CD8-positive, alpha-beta memory T cell (primary cell): ENCODE results near the gene SNX5. TPM values are rescaled to one million over a fixed set of nuclear protein-coding genes. Genes with fewer than 3 reads are reported as not detected.
A peak's percentile ranks its signal among the peaks of the same experiment; 100 is the strongest.

Experiments
- CTCF ChIA-PET: fragments of 350-600 bp; sonication (Branson Sonifier 250); formaldehyde crosslinking; loops from one replicate; lab custom pipeline; 2021; ENCODE audit warnings: antibody characterized with exemption; lab: Charles Lee
- POLR2A ChIA-PET: fragments of 350-600 bp; sonication (Branson Sonifier 250); formaldehyde crosslinking; loops from one replicate; lab custom pipeline; 2021; ENCODE audit warnings: antibody characterized with exemption; lab: Charles Lee
- DNase-seq, 5 donors: peaks; one replicate each; pipeline versions ENCODE4 v3.0.0 to v3.0.0-alpha.2; 2020 to 2022; ENCODE audit warnings: mixed read lengths in 1 of 5
- H3K27ac ChIP-seq: one replicate; pipeline ENCODE4 v1.7.0; 2013; ENCODE audit warnings: low read depth, mild to moderate bottlenecking, low read length, moderate library complexity
- H3K27me3 ChIP-seq: 2 replicates; pipeline ENCODE4 v1.7.0; 2013; ENCODE audit warnings: low read length, mild to moderate bottlenecking; ENCODE audit not compliant: insufficient read depth, poor library complexity, severe bottlenecking
- H3K36me3 ChIP-seq: 2 replicates; pipeline ENCODE4 v1.7.0; 2013; ENCODE audit warnings: mild to moderate bottlenecking, low read length, moderate library complexity; ENCODE audit not compliant: insufficient read depth
- H3K4me1 ChIP-seq: 2 replicates; pipeline ENCODE4 v1.7.0; 2013; ENCODE audit warnings: mild to moderate bottlenecking, low read length, moderate library complexity; ENCODE audit not compliant: insufficient read depth
- H3K4me3 ChIP-seq: 2 replicates; pipeline ENCODE4 v1.7.0; 2013; ENCODE audit warnings: mild to moderate bottlenecking, low read length
- H3K9me3 ChIP-seq: 2 replicates; pipeline ENCODE4 v1.7.0; 2013; ENCODE audit warnings: mild to moderate bottlenecking, low read length
- H3K27ac Mint-ChIP-seq, 8 donors: one replicate each; pipeline ENCODE4 v1.8.0; 2020 to 2021; ENCODE audit warnings: mixed read lengths in 8 of 8, mild to moderate bottlenecking in 6 of 8, inconsistent platforms in 3 of 8, moderate library complexity in 3 of 8
- H3K27me3 Mint-ChIP-seq, 2 donors: one replicate each; pipeline ENCODE4 v1.8.0; 2020 to 2021; ENCODE audit warnings: mixed read lengths in 2 of 2, mild to moderate bottlenecking in 1 of 2, moderate library complexity in 1 of 2
- H3K36me3 Mint-ChIP-seq, 3 donors: one replicate each; pipeline ENCODE4 v1.8.0; 2020 to 2021; ENCODE audit warnings: mixed read lengths in 3 of 3, inconsistent platforms in 1 of 3, mild to moderate bottlenecking in 1 of 3
- H3K4me1 Mint-ChIP-seq, 3 donors: one replicate each; pipeline ENCODE4 v1.8.0; 2020 to 2021; ENCODE audit warnings: mixed read lengths in 3 of 3, inconsistent platforms in 1 of 3, mild to moderate bottlenecking in 1 of 3
- H3K4me3 Mint-ChIP-seq, 7 donors: one replicate each; pipeline ENCODE4 v1.8.0; 2020 to 2021; ENCODE audit warnings: mixed read lengths in 7 of 7, mild to moderate bottlenecking in 6 of 7, moderate library complexity in 4 of 7, inconsistent platforms in 2 of 7
- H3K9me3 Mint-ChIP-seq, 5 donors: one replicate each; pipeline ENCODE4 v1.8.0; 2020 to 2022; ENCODE audit warnings: mixed read lengths in 5 of 5, mild to moderate bottlenecking in 3 of 5, moderate library complexity in 2 of 5, inconsistent platforms in 1 of 5
- polyA plus RNA-seq: library from polyadenylated mRNA; unstranded; fragments of 300-500 nt; fragmentation: Illumina TruSeq; gene quantifications from one replicate; pipeline ENCODE4 v1.2.3, GENCODE V29; 2021
- total RNA-seq, 2 experiments: library from RNA; stranded (reverse); gene quantifications; one replicate each; pipeline ENCODE4 v1.2.3, GENCODE V29; 2021

The SNX5 gene
- total and polyA plus RNA-seq, 3 experiments from 2014 or later: 89.0 to 191 (median 174) TPM

- no peaks in the 10 kb centered on the region for H3K9me3 ChIP-seq
- peaks cover 65% of the 10 kb centered on the region for H3K4me1 ChIP-seq
- Mint-ChIP-seq H3K4me1 (peaks cover 72 to 83% (median 78%) of the 10 kb centered on the region in 3 donors), H3K36me3 (peaks cover 0 to 35% (median 2%) of the 10 kb centered on the region in 3 donors), H3K27ac (peak overlapping the region; percentile 90 to 98 (median 96)), H3K4me3 (peak overlapping the region; percentile 84 to 97 (median 94)), H3K9me3 (no peaks in the 10 kb centered on the region), H3K27me3 (no peaks in the 10 kb centered on the region)
- ChIA-PET CTCF (interaction anchor here (0.8 to 4.1 kb wide), 12 partner anchors 12 to 463 kb away, joined by 3 to 22 read pairs (median 4); partner anchors contain the start of genes DSTN, KAT14, PET117 and RRBP1), POLR2A (interaction anchor here (0.8 to 2.7 kb wide), 6 partner anchors 12 to 539 kb away, joined by 3 to 17 read pairs (median 4); partner anchors contain the start of genes DSTN, RRBP1 and ZNF133)
- peak overlapping the region; percentile 95 for H3K4me3 ChIP-seq
- H3K27me3 ChIP-seq: no peaks in the 10 kb centered on the region
- H3K36me3 ChIP-seq: no peaks in the 10 kb centered on the region
- peak in 1 of 5 donors; percentile 8 for DNase-seq
- H3K27ac ChIP-seq: peak overlapping the region; percentile 90
These were observed 851 bp downstream of the SNX5 start for GRCh38 chr20:17967521-17968365.

GRCh38 chr20:17966432-17967310, 1.9 kb downstream of the SNX5 start:
- ChIA-PET CTCF (interaction anchor here (0.9 to 4.1 kb wide), 8 partner anchors 11 to 462 kb away, joined by 3 to 22 read pairs (median 9); partner anchors contain the start of genes RRBP1 and ZNF133), POLR2A (interaction anchor here (0.7 to 1.5 kb wide), 4 partner anchors 283 to 461 kb away, joined by 4 to 5 read pairs (median 4); partner anchors contain the start of genes DSTN and ZNF133)
- H3K9me3 Mint-ChIP-seq: no peaks in the 10 kb centered on the region
- peak overlapping the region; percentile 84 to 97 (median 94) for H3K4me3 Mint-ChIP-seq
- peaks cover 0 to 32% (median 2%) of the 10 kb centered on the region in 3 donors for H3K36me3 Mint-ChIP-seq
- no peaks in the 10 kb centered on the region for H3K27me3 ChIP-seq
- no peaks in the 10 kb centered on the region for H3K9me3 ChIP-seq
- H3K27ac Mint-ChIP-seq: peak overlapping the region; percentile 90 to 98 (median 96)
- peak overlapping the region; percentile 95 for H3K4me3 ChIP-seq
- H3K36me3 ChIP-seq: no peaks in the 10 kb centered on the region
- H3K4me1 Mint-ChIP-seq: peaks cover 70 to 82% (median 78%) of the 10 kb centered on the region in 3 donors
- peaks cover 64% of the 10 kb centered on the region for H3K4me1 ChIP-seq
- H3K27me3 Mint-ChIP-seq: no peaks in the 10 kb centered on the region
- DNase-seq: peak in 2 of 5 donors; percentile 35 to 50
- peak overlapping the region; percentile 90 for H3K27ac ChIP-seq

- Mint-ChIP-seq H3K4me1 (peaks cover 71 to 82% (median 76%) of the 10 kb centered on the region in 3 donors), H3K36me3 (peaks cover 0 to 32% (median 2%) of the 10 kb centered on the region in 3 donors), H3K4me3 (peak overlapping the region; percentile 84 to 97 (median 94)), H3K9me3 (no peaks in the 10 kb centered on the region), H3K27me3 (no peaks in the 10 kb centered on the region), H3K27ac (peak overlapping the region; percentile 90 to 98 (median 96))
- Histone ChIP-seq H3K36me3 (no peaks in the 10 kb centered on the region), H3K9me3 (no peaks in the 10 kb centered on the region), H3K27me3 (no peaks in the 10 kb centered on the region), H3K27ac (peak overlapping the region; percentile 90), H3K4me3 (peak overlapping the region; percentile 95), H3K4me1 (peaks cover 59% of the 10 kb centered on the region)
- ChIA-PET CTCF (interaction anchor here (0.7 to 4.1 kb wide), 10 partner anchors 10 to 798 kb away, joined by 3 to 22 read pairs (median 7); partner anchors contain the start of genes DSTN and RRBP1), POLR2A (interaction anchor here (0.6 to 1.0 kb wide), 3 partner anchors 9 to 460 kb away, joined by 4 to 5 read pairs (median 4); no protein-coding TSS in a partner anchor)
- no peak for DNase-seq
These were observed 3.4 kb downstream of the SNX5 start for GRCh38 chr20:17965042-17965697.

- ChIA-PET POLR2A (interaction anchor here (0.6 kb wide), 1 partner anchor 8 kb away, joined by 5 read pairs; no protein-coding TSS in a partner anchor), CTCF (interaction anchor here (1.1 to 4.1 kb wide), 5 partner anchors 10 to 284 kb away, joined by 3 to 22 read pairs (median 11); partner anchors contain the start of gene RRBP1)
- H3K27ac Mint-ChIP-seq: peak overlapping the region; percentile 90 to 98 (median 96)
- no peaks in the 10 kb centered on the region for H3K27me3 Mint-ChIP-seq
- peaks cover 0 to 27% (median 2%) of the 10 kb centered on the region in 3 donors for H3K36me3 Mint-ChIP-seq
- H3K9me3 ChIP-seq: no peaks in the 10 kb centered on the region
- H3K27ac ChIP-seq: peak overlapping the region; percentile 49
- peaks cover 60% of the 10 kb centered on the region for H3K4me1 ChIP-seq
- no peaks in the 10 kb centered on the region for H3K27me3 ChIP-seq
- H3K9me3 Mint-ChIP-seq: no peaks in the 10 kb centered on the region
- no peaks in the 10 kb centered on the region for H3K36me3 ChIP-seq
- DNase-seq: no peak
- H3K4me3 Mint-ChIP-seq: peak overlapping the region; percentile 84 to 97 (median 94)
- H3K4me3 ChIP-seq: peak overlapping the region; percentile 95
- peaks cover 71 to 82% (median 76%) of the 10 kb centered on the region in 3 donors for H3K4me1 Mint-ChIP-seq
These were observed 4.0 kb downstream of the SNX5 start for GRCh38 chr20:17964632-17965031.

- Histone ChIP-seq H3K27ac (no peak overlapping the region), H3K4me3 (peak overlapping the region; percentile 95), H3K4me1 (peaks cover 65% of the 10 kb centered on the region), H3K27me3 (no peaks in the 10 kb centered on the region), H3K36me3 (no peaks in the 10 kb centered on the region), H3K9me3 (no peaks in the 10 kb centered on the region)
- DNase-seq: no peak
- H3K9me3 Mint-ChIP-seq: no peaks in the 10 kb centered on the region
- peaks cover 75 to 87% (median 80%) of the 10 kb centered on the region in 3 donors for H3K4me1 Mint-ChIP-seq
- CTCF ChIA-PET: interaction anchor here (1.1 to 3.0 kb wide), 5 partner anchors 11 to 460 kb away, joined by 3 to 12 read pairs (median 4); partner anchors contain the start of gene RRBP1
- POLR2A ChIA-PET: no interaction called here
- no peaks in the 10 kb centered on the region for H3K27me3 Mint-ChIP-seq
- peak overlapping the region; percentile 77 to 97 (median 94) for H3K4me3 Mint-ChIP-seq
- peaks cover 0 to 21% (median 2%) of the 10 kb centered on the region in 3 donors for H3K36me3 Mint-ChIP-seq
- peak overlapping the region; percentile 74 to 98 (median 91) for H3K27ac Mint-ChIP-seq
These were observed 4.5 kb downstream of the SNX5 start for GRCh38 chr20:17964073-17964472.

- Histone ChIP-seq H3K27me3 (no peaks in the 10 kb centered on the region), H3K4me3 (no peak overlapping the region), H3K4me1 (peaks cover 73% of the 10 kb centered on the region), H3K9me3 (no peaks in the 10 kb centered on the region), H3K27ac (no peak overlapping the region), H3K36me3 (no peaks in the 10 kb centered on the region)
- Mint-ChIP-seq H3K27ac (peak overlapping the region; percentile 74 to 97 (median 90)), H3K4me1 (peaks cover 83 to 94% (median 88%) of the 10 kb centered on the region in 3 donors), H3K27me3 (no peaks in the 10 kb centered on the region), H3K4me3 (peak overlapping the region; percentile 29 to 97 (median 94)), H3K9me3 (no peaks in the 10 kb centered on the region), H3K36me3 (peaks cover 0 to 15% (median 2%) of the 10 kb centered on the region in 3 donors)
- CTCF ChIA-PET: interaction anchor here (1.1 to 3.0 kb wide), 5 partner anchors 12 to 459 kb away, joined by 3 to 12 read pairs (median 4); partner anchors contain the start of gene RRBP1
- POLR2A ChIA-PET: no interaction called here
- DNase-seq: no peak
These were observed 5.3 kb downstream of the SNX5 start for GRCh38 chr20:17963114-17963897.
